ENCODE measurements around the gene MIPOL1.

DNA sequence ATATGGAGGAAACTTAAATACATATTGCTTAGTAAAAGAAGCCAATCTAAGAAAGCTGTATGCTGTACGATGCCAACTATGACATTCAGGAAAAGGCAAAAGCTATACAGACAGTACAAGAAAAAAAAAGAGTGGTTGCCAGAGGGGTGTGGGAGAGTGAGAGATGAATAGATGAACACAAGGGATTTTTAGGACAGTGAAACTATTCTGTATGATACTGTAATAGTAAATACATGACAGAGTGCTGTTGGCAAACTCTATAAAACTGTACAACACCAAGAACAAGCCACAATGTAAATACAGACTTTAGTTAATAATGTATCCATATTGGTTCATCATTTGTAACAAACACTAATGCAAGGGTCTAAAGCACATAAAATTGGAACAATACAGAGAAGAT lies 10.9 kb upstream of the MIPOL1 start:
- TF ChIP-seq, protein P1, sequence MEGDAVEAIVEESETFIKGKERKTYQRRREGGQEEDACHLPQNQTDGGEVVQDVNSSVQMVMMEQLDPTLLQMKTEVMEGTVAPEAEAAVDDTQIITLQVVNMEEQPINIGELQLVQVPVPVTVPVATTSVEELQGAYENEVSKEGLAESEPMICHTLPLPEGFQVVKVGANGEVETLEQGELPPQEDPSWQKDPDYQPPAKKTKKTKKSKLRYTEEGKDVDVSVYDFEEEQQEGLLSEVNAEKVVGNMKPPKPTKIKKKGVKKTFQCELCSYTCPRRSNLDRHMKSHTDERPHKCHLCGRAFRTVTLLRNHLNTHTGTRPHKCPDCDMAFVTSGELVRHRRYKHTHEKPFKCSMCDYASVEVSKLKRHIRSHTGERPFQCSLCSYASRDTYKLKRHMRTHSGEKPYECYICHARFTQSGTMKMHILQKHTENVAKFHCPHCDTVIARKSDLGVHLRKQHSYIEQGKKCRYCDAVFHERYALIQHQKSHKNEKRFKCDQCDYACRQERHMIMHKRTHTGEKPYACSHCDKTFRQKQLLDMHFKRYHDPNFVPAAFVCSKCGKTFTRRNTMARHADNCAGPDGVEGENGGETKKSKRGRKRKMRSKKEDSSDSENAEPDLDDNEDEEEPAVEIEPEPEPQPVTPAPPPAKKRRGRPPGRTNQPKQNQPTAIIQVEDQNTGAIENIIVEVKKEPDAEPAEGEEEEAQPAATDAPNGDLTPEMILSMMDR (IDR thresholded peaks at IDR 0.05; ENCODE audit: insufficient read depth, low read length, poor library complexity, severe bottlenecking) = no peak
- TF ChIP-seq EZH2phosphoT487 (conservative IDR thresholded peaks at IDR 0.05; ENCODE audit: low read length) = no peak

Data from SU-DHL-6 (cell line).